Breast epithelium (tissue), 3 donors: ENCODE data around the gene CPN1.

Source experiments
- POLR2AphosphoS5 ChIP-seq, 3 donors: sonication (generic); formaldehyde crosslinking; IDR thresholded peaks; one replicate each; pipeline ENCODE4 v1.6.1; 2017; ENCODE audit warnings: antibody characterized with exemption in 3 of 3
- TF ChIP-seq, protein P1 (sequence below), 3 donors: fragments of 450-650 bp; IDR thresholded peaks; one replicate each; pipeline ENCODE4 v1.5.1; 2016 to 2017; ENCODE audit warnings: antibody characterized with exemption in 3 of 3, mild to moderate bottlenecking in 3 of 3, moderate library complexity in 3 of 3

DNA sequence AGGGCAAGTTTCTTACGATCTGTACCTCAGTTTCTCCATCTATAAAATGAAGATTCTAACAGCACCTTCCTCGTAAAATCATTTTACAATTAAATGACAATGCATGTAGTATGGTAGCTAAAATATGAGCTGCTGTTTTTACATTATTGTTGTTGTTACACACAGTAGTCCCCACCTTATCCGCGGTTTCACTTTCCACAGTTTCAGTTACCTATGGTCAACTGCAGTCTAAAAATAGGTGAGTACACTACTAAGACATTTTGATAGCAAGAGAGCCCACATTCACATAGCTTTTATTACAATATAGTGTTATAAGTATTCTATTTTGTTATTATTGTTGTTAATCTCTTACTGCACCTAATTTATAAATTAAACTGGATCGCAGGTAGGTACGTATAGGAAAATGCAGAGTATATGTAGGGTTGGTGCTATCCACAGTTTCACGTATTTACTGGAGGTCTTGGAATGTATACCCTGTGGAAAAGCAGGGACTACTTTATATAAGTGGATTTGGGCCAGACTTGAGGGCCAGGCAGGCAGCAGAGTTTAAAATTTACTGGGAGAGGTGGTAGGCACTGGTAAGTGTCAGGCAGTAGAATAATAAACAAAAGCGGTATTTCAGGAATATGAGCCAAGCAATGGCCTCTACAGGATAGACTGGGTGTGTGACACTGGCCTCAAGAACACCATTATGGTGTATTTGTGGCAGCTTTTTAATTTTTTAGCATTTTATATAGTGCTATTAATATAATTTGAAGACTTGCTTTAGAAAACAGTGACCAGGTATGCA is 82.2 kb downstream of the CPN1 start:
- TF ChIP-seq, protein P1, sequence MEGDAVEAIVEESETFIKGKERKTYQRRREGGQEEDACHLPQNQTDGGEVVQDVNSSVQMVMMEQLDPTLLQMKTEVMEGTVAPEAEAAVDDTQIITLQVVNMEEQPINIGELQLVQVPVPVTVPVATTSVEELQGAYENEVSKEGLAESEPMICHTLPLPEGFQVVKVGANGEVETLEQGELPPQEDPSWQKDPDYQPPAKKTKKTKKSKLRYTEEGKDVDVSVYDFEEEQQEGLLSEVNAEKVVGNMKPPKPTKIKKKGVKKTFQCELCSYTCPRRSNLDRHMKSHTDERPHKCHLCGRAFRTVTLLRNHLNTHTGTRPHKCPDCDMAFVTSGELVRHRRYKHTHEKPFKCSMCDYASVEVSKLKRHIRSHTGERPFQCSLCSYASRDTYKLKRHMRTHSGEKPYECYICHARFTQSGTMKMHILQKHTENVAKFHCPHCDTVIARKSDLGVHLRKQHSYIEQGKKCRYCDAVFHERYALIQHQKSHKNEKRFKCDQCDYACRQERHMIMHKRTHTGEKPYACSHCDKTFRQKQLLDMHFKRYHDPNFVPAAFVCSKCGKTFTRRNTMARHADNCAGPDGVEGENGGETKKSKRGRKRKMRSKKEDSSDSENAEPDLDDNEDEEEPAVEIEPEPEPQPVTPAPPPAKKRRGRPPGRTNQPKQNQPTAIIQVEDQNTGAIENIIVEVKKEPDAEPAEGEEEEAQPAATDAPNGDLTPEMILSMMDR (IDR thresholded peaks at IDR 0.05), result no peak
- no peak for TF ChIP-seq POLR2AphosphoS5 (IDR thresholded peaks at IDR 0.05)
